Activated T-cell treated with anti-CD3 and anti-CD28 coated beads, Interleukin-2, amount 50 U/mL, for 1 hour (primary cell): Measurements from ENCODE around the gene PRDM11.
A peak's percentile ranks its signal among the peaks of the same experiment; 100 is the strongest.

ENCODE experiments used
- DNase-seq: peaks from one replicate; pipeline ENCODE4 v3.0.0-alpha.2; 2020

PRDM11 gene

DNA sequence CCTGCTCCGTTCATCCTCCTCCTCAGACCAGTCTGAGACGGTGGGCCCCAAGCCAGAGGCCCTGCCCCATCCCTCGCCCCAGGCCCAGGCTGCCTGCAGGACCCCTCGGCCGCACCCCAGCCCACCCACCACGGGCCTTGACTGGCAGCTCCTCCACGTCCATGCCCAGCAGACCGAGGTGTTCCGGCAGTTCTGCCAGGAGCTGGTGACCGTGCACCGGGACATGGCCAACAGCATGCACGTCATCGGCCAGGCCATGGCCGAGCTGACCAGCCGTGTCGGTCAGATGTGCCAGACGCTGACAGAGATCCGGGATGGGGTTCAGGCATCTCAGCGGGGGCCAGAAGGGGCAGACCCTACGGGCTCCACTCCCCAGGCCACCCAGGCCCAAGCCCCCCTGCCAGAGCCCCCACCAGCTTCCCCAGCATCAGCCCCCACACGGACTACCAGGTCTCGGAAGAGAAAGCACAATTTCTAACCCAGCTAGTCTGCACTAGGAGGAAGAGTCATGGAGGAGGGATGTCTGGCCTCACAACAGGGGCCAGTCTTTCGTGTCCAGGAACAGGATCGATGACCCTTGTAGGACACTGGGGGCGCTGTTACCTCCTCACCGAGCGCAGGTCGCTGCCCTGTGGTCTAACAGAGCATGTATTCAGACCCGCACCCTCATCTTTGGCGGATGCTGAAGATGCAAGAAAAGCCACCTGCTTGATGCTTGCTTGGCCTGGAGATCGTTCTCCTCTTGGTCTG, 66.3 kb downstream of the PRDM11 start:
- no peak for DNase-seq

DNA sequence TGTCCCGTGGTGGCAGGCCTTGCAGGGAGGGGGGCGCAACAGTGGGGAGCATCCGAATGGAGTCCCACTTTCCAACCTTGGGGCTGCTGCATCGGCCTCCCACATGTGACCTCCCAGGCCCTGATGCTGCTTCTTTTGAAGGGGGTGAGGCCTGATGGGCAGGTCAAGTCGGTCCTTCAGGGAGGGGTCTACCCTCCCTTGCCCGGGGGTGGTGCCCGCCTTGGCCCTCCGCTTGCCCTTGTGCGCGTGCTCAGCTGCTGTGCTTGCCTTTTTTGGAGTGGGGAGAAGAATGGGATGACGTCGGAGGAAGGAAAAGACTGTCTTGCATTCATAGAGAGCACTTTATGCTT, 66.9 kb downstream of the PRDM11 start:
- DNase-seq = no peak

DNA sequence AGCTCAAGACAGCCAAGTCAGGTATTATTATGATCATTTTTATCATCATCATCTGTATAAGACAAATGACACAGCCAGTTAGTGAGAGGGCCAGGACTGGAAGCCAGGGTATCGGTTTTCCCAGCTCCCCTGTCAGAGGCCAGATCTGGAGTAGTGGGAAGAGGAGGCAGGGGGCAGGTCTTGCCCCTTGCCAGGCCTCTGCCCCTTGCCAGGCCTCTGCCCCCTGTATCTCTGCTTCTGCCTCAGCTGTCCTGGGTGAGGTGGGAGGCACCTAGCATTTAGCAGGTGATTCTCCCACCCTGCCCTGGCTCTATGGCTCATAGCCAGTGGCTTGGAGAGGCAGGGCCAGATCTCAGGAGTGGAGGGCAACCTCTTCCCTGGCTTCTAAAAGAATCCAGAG, 67.3 kb downstream of the PRDM11 start:
- DNase-seq = no peak

DNA sequence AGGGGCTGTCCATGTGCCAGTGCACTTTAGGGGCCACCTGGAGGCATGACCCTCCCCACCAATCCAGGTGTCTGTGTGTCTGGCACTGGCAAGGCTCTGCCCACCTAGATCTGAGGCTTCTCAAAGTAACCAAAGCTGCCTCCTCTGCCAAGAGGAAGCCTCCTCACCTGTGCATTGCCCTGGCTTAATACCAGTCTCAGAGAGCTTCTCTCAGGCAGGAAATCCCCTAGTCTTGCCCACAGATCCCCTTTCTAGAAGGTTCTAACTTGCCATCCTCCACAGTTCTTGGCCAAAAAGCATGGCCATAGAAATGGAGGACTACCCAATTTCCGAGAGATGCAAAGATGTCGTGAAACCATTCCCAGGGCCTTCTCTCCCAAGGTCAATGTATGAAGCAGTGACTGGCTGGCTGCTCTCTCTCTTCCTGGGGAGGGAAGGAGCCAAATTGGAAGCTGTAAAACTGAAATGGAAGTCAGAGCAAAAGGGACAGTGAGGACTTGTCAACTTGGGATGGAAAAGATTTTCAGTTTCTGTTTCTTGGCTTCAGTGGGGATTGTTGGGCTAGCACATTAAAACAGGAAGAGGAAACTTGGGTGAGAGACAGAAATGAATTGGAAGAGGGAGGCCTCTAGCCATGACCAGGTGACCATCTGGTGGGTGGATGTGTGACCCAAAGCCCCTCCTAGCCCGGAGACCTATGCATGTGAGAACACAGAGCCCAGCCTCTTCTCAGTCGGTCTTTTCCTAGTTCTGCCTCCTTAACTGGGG, 68.8 kb downstream of the PRDM11 start:
- DNase-seq = no peak

DNA sequence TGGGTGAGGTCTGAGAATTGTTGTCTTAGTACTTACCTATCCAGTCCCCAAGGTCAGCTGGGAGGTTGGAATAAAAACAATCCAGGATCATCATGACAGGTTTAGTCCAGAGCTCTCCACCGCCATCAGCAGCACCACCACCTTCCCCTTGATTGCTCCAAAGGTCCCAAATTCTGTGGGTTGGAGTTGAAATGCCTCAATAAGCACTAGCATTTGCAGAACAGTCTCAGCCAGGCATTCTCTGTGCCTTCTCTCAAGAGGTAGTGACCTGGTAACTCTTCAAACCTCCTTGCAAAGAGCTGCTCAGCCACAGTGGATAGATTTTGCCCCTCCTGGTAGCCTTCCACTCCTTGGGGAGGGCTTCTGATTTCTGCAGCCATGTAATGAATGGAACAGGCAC, 69.6 kb downstream of the PRDM11 start:
- DNase-seq = no peak

DNA sequence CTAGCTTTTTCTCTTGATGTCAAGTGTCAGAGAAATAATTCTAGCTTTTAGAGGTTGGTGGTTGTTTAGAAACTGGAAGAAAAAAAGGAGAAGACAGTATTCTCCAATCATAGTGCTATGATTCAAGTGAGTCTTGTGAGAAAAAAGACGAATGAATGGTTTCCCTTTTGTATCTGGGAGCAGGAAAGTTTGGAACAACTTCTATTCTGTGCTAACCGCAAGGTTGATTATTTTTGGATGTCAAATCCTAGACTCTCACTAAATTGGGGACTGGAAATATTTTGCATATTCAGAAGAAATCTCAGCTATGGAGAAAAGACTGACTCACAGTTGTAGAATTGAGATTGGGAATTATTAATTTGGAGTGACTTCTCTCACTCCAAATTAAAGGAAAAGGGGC, 70.5 kb downstream of the PRDM11 start:
- no peak for DNase-seq

DNA sequence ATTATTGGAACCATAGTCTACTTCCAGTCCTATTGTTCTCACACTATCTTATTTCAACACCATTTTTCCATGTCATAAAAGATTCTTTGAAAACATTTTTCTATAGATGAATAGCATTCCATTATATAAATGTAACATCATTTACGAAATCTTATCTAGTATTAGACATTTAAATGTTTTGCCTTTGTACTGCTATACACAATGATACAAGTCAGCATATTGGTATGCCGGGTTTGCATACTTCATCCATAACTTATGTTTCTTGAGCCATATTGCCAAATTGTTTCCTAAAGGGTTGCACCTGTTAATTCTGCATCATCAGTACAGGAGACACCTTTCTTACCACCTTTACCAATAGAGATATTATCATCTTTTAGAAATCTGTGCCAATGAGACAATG, 71.6 kb downstream of the PRDM11 start:
- no peak for DNase-seq

DNA sequence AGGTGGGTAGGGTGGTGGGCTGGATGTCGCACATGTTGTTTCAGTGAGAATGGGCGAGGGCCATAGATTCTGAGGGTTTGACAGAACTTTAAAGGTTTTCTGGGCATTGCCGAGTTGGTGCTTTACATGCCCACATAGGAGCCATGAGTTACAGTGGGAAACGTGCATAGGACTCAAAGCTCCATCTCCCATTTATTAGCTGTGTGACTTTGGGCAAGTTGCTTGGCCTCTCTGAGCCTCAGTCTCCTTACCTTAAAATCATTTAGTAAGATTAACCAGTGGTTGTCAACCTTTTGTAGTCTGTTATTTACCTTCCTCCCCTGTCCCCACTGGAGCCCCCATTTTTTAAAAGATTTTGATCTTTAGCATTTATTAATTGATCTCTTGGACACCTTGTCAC, 72.3 kb downstream of the PRDM11 start:
- DNase-seq = no peak

DNA sequence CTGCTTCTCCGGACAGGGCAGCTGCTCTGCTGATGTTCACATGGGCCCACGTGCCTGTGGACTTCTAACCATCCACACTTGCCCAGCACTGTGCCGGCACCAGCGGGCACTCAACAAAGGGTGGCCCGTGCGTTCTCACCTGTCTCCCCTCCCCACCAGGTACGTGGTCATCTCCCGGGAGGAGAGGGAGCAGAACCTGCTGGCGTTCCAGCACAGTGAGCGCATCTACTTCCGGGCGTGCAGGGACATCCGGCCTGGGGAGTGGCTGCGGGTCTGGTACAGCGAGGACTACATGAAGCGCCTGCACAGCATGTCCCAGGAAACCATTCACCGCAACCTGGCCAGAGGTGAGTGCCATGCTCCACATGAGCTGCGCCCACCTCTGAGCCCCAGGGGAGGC, 73.0 kb downstream of the PRDM11 start:
- no peak for DNase-seq

DNA sequence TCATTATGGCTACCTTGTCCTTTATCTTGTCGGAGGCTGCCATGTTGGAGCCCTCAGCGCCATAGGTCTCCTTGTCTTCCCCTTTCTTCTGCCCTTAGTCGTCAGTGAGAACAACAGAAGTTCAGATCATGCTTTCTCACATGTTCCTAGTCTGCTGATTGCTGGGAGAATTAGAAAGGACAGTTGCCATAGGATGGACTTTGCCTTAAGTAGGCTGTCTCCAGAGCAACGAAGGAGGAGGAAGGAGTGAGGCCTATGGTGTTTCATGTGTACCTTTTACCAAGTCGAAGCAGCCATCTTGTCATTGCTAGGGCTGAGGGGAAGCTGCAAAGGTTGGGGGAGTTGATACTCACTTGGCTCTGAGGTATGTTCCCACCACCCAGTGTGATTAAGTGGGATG, 77.1 kb downstream of the PRDM11 start:
- DNase-seq = no peak

DNA sequence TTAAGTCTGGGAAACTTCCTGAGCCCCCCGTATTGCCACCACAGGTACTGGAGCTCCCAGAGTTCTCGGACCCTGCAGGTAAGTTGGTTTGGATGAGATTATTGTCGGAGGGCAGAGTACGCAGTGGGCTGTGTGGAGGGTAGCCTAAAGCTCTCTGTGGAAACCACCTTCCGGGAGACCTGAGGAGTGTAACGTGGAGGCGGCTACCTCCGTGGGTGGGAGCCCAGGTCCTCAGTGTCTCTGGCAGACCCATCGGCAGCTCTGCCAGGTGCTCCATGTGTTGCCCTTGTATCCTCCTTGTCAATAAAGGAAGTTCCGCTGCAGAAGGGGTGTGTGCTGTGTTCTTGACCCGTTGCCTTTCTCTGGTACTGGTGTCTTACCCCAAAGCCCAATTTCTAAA, 78.3 kb downstream of the PRDM11 start:
- no peak for DNase-seq

DNA sequence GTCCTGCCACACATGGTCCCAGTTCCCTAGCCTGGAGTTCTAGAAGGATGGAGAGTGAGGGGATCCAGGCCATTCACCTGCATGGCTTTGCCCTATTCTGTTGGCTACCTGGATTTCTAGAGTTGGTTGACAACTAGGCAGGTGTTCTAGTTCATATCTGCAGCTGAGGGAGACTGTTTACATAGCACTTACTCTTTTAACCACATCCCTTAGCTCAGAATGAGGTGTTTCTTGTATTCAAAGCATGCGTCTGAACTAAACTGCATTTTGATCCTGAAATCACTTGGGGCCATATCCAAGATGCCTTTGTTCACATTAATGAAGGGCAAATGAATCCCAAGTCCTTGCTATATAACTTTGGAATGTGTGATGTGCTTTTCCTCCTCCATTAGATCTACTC, 78.8 kb downstream of the PRDM11 start:
- DNase-seq = no peak

DNA sequence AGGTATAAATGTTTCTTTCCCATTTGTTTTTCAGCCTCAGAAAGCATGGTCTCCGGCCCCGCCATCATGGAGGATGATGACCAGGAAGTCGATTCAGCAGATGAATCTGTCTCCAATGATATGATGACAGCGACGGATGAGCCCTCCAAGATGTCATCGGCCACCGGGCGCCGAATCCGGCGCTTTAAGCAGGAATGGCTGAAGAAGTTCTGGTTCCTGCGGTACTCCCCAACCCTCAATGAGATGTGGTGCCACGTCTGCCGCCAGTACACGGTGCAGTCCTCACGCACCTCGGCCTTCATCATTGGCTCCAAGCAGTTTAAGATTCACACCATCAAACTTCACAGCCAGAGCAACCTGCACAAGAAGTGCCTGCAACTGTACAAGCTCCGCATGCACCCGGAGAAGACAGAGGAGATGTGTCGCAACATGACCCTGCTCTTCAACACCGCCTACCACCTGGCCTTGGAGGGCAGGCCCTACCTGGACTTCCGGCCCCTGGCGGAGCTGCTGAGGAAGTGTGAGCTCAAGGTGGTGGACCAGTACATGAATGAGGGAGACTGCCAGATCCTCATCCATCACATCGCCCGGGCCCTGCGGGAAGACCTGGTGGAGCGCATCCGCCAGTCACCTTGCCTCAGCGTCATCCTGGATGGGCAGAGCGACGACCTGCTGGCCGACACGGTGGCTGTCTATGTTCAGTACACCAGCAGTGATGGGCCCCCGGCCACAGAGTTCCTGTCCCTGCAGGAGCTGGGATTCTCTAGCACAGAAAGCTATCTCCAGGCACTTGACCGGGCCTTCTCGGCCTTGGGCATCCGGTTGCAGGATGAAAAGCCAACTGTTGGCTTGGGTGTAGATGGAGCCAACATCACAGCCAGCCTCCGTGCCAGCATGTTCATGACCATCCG, 79.8 kb downstream of the PRDM11 start:
- no peak for DNase-seq

DNA sequence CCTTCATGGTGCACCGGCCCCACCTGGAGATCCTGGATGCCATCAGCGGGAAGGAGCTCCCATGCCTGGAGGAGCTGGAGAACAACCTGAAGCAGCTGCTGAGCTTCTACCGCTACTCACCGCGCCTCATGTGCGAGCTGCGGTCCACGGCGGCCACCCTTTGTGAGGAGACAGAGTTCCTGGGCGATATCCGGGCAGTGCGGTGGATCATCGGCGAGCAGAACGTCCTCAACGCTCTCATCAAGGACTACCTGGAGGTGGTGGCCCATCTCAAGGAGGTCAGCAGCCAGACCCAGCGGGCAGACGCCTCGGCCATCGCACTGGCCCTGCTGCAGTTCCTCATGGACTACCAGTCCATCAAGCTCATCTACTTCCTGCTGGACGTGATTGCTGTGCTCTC, 80.5 kb downstream of the PRDM11 start:
- no peak for DNase-seq

DNA sequence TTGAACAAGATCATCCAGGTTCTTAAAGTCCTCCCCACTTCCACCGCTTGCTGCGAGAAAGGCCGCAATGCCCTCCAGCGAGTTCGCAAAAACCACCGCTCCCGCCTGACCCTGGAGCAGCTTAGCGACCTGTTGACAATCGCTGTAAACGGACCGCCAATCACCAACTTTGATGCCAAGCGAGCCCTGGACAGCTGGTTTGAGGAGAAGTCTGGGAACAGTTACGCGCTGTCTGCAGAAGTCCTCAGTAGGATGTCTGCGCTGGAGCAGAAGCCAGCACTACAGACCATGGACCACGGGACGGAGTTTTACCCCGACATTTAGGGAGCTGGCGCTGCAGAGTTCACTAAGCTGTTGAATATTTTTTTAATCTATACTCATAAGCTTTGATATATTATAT, 81.4 kb downstream of the PRDM11 start:
- DNase-seq = no peak

DNA sequence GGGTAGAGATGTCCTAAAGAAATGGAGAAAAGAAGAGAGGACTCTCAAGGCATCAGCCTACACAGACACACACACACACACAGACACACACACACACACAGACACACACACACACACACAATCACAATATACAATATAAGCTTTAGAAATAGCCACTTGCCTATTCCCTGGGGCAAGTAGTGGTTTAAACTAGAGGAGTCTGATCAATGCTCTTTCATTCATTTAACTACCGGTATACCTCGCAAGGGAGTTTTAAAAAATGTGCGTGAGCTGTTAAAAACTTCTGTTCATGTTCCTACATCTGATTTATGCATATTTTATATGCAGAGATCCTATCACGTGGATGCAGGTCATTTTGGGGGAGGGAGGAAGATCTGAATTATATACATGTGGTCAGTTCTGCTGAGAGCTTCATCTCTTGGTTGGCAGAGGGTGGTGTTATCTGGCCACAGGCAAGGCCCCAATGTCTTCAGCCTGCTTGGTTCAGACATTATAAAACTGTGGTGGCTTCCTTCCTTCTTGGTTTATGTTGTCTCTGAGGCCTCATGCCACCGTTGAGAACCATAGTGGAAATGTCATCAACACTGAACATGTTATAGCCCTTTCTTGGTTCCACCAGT, 83.1 kb downstream of the PRDM11 start:
- no peak for DNase-seq

DNA sequence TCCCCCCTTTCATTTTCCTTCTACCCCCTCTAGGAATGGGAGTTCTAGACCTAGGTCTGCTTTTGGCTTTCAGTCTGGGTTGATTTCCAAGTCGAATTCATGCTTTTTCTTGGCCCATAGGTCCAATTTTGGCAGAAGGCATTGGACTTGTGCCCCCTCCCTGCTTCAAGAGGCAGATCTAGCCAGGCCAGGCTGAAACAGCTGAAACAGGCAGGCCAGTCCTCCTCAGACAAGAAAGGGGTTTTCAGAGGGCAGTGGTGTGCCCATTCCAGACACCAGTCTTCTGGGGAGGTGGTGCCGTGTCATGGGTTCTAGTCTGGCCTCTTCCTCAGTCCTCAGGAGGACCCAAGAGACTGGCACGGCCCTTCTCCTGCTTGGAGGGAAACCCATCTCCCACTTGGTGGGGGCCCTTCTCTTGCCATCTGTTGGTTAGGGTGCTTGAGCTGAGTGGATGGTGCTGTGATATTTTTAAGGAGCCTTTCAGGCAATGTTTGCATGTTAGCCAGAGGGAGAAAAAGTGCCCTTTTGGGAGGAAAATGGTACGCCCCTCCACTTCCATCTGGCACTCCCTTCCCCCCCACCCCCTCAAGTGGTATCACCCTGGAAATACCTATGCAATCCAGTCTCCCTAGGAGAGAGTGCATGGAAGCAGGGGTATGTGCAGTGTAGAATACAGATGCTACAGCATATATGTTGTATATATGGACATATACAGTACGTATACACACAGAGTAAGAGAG, 86.1 kb downstream of the PRDM11 start:
- no peak for DNase-seq

DNA sequence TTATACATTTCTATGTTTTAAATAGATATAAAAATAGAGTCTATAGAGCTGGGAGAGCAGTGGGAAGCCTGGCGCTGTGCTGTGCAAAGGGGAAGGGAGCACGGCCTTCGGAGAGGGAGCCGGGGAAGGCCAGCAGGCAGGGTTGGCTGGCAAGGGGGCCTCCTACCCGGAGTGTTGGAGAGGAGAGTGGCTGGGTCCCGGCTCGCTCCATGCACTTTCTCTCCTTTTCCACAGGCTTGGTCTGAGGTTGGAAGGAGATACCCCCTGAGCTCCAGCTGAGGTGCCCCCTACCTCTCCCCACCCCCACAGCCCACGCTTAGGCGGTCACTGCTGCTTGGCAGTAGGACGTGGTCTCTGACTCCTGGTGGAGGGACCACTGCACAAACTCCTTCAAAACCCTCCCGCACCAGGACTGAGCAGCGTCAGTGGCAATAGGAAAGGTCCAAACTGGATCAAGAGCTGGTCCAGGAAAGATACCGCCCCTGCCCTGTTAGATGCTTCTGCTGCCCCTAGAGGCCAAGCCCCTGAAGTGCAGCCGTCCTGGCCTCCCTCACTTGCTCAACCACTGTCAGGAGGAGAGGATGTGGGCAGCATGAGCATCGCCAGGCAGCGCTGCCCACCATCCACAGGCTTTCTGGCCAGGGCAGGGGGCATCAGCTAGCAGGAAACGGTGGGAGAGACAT, 86.8 kb downstream of the PRDM11 start:
- DNase-seq = peak; percentile 59

DNA sequence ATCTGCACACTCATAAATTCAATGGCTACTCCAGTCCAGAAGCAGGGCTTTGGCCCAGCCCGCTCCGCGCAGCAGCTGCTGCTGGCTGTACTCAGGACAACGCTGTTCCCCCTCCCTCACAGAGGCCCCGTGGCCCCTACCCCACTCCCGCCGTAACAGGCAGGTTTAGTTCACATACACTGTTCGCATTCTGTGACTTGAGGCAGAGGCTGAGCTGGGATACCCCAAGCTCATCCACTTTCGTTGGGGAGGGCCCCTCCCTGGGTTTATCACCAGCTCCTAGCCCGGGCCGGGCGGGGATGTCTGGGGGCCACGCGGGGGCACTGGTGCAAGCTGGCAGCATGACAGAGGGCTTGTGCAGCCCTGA, 87.3 kb downstream of the PRDM11 start:
- no peak for DNase-seq

DNA sequence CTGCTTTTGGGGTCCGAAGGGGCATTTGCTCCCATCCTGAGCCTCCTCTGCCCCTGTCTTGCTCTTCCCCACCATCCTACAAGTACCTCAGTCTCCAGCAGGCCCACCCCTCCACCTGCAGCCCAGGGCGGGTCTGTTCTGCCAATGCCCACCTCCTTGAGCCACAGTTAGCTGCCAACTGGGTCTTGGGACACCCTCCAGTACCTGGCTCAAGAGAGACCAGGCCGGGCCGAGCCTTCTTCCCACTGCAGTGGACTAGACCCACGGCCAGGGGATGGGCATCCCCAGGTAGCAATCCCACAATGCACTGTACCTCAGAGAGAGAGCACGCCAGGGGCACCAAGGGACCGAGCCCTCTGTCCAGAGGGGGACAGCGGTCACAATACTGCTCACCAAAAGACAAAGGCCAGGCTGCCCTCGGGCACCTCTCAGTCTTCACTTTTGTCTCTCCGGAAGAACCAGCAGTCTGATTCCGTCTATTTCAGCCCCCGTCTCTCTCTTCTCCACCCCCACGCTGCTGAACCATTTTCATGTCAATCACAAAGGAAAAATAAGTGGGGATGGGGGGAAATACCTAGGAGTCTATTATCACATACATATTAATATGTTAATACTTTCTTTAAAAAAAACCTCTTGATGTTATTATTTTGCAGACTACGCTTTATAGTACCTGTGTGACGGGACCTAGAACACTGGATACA, 88.0 kb downstream of the PRDM11 start:
- DNase-seq = no peak

DNA sequence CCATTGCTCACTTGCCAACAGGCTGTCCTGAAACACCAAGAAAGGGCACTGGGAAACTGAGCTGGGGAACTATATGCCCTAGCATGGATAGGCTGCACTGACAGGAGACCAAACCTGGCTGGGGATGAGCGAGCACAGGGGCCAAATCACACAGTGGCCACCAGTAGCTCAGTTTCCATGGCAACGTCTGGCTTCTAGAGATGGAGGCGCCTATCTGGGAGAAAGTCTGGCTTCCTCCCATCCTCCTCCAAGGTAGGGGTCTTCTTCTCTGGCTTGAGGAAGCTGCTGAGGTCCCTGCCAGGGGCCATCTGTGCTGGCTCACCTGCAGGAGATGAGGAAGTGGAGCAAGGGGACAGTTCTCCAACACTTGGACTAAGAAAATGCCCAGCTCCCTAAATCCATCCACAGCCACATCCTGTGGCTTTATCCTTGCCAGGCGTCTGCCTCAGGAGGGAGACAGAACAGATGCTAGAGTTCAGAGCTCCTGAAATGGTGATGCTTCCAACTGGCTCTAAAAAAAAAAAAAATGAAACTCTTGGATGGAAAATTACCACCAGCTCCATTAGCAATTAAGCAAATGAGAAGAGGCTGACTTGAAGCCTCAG, 91.4 kb downstream of the PRDM11 start:
- no peak for DNase-seq
